GM21737 (cell line): ENCODE results near the gene SERINC2.

Experiments used
- ATAC-seq: cut with Tn5 transposase; IDR thresholded peaks from one replicate; pipeline ENCODE4 v1.9.1; 2021; ENCODE audit warnings: mild to moderate bottlenecking, moderate library complexity; ENCODE audit not compliant: unreplicated experiment

The SERINC2 gene

GRCh38 chr1:31412732-31413404 is at the start of gene SERINC2:
TSS of gene SERINC2 (plus strand) at chr1:31413213. CDS start at chr1:31413266, 53 bp downstream.
- ATAC-seq: no peak

GRCh38 chr1:31364561-31365250 is 48.3 kb upstream of the SERINC2 start:
- no peak for ATAC-seq

- no peak for ATAC-seq
Observed at GRCh38 chr1:31366796-31367195, 46.2 kb upstream of the SERINC2 start.

GRCh38 chr1:31368611-31369107 is 44.4 kb upstream of the SERINC2 start:
- ATAC-seq: no peak

GRCh38 chr1:31370021-31370420 is 43.0 kb upstream of the SERINC2 start:
- no peak for ATAC-seq

GRCh38 chr1:31370565-31370964 is 42.4 kb upstream of the SERINC2 start:
- no peak for ATAC-seq

GRCh38 chr1:31371121-31371959 is 41.7 kb upstream of the SERINC2 start:
- no peak for ATAC-seq

- no peak for ATAC-seq
Observed at GRCh38 chr1:31372051-31372450, 41.0 kb upstream of the SERINC2 start.

- no peak for ATAC-seq
Observed at GRCh38 chr1:31372751-31373055, 40.3 kb upstream of the SERINC2 start.

GRCh38 chr1:31373056-31373896 is 39.7 kb upstream of the SERINC2 start, which contains the start of gene FABP3:
TSS of gene FABP3 (minus strand) at chr1:31373076. CDS start at chr1:31373014, 62 bp downstream.
- ATAC-seq: no peak

- no peak for ATAC-seq
Observed at GRCh38 chr1:31373897-31374486, 39.0 kb upstream of the SERINC2 start.

GRCh38 chr1:31374511-31375196 is 38.4 kb upstream of the SERINC2 start:
- no peak for ATAC-seq

- no peak for ATAC-seq
Observed at GRCh38 chr1:31376375-31377134, 36.5 kb upstream of the SERINC2 start.

GRCh38 chr1:31377364-31377863 is 35.6 kb upstream of the SERINC2 start:
- ATAC-seq: no peak

- no peak for ATAC-seq
Observed at GRCh38 chr1:31378001-31378400, 35.0 kb upstream of the SERINC2 start.

GRCh38 chr1:31380181-31380580 is 32.8 kb upstream of the SERINC2 start:
- ATAC-seq: no peak

GRCh38 chr1:31381394-31382294 is 31.4 kb upstream of the SERINC2 start:
- ATAC-seq: no peak
